ENCODE results near the gene PBX3.

PBX3 gene

GRCh38 chr9:125911861-125912644, 164.9 kb downstream of the PBX3 start:
- no peak for DNase-seq

DNA sequence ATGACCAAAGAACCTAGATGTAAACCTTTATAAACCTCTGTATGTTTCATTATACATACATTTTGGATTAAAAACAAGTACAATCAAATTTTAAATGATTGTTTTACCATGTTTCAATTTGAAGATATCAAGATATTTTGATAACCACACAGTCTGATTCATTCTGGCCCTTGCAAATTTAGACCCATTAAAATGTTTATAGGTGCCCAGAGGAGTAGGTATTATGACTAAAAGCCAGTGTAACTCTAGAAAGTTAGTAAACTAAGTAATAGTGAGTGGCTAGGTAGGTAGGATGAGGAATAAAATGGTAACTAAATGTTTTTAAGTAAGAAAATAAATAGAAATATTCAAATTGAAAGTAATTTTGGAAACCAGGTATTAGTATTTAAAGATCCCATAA, 165.5 kb downstream of the PBX3 start:
- DNase-seq = no peak

- no peak for DNase-seq
Observed at GRCh38 chr9:125913551-125913950, 166.4 kb downstream of the PBX3 start.

DNA sequence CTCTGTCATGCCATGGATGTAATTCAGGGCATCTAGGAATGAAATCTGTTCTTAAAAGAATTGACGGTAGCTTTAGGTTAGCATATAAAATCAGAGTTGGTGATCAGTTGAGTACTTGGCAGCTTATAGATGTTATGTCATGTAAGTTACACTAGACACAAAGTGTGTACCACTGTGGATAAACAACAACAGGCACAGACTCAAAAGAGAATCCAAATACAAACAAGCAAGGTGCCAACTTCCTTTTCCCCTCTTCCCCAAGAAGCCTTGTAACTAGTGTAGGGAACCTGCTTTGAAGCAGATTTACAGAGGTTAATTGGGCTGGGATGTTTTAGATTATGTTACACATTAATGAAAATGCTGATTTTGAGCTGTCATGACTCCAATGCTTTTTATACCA, 167.2 kb downstream of the PBX3 start:
- no peak for DNase-seq

- no peak for DNase-seq
Observed at GRCh38 chr9:125915606-125916005, 168.4 kb downstream of the PBX3 start.

DNA sequence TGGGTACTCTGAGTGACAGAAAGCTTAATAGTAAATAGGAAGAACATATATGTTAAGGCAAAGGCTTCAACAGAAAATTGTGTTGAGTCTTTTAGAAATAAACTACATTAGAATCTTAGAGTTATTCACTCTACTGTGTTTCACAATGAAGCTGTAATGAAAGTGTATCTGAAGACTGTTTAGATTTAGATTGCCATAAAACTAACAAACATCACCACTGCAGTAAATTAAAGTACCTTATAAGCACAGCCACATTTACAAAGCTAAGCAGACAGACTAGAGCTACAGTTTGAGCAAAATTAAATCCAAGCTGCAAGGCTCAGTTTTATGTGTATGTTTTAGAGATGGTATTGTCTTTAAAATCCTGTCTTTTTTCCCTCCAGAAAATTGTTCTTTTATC, 172.4 kb downstream of the PBX3 start:
- DNase-seq = no peak

- no peak for DNase-seq
Observed at GRCh38 chr9:125920402-125920801, 173.2 kb downstream of the PBX3 start.

GRCh38 chr9:125922854-125923253, 175.7 kb downstream of the PBX3 start:
- no peak for DNase-seq

- no peak for DNase-seq
Observed at GRCh38 chr9:125924351-125924750, 177.2 kb downstream of the PBX3 start.

DNA sequence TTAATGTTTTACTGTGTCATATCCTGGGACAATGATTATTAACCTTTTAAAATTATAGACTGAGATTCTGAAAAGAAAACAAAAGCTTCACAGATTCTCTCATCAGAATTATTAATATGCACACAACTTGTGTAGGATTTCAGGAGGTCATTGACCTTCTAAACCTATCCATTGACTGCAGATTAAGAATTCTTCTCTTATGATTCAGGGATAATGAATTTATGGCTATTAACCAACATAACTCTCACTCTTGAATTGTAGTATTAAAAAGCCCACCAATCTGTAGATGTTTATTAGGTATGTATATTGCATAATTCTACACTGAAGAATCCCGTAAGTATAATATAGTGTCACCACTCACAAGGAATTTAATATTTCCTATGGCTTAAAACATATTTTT, 179.8 kb downstream of the PBX3 start:
- DNase-seq = no peak

DNA sequence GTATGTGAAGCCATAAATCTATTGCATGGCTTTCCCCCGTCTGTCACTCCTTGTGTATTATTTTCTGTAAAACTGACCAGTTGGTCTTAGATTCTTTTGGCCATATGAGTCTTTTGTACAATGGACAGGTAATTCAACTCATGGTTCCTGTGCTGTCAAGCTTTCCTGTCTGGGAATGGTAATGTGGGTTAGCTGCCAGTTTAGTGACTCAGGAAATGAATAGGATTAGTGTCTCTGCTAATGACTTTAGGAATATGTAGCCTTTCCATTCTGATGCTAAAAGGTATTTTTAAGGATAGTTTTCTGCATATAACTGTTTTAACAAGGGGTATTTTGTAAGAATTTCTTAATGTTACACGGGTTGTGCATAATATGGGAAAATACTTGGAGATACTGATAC, 182.7 kb downstream of the PBX3 start:
- no peak for DNase-seq

- no peak for DNase-seq
Observed at GRCh38 chr9:125931211-125931610, 184.0 kb downstream of the PBX3 start.

GRCh38 chr9:125932012-125932411, 184.8 kb downstream of the PBX3 start:
- no peak for DNase-seq

GRCh38 chr9:125932746-125933455, 185.7 kb downstream of the PBX3 start:
- DNase-seq = no peak

- DNase-seq = no peak
Observed at GRCh38 chr9:125942125-125942524, 195.0 kb downstream of the PBX3 start.

DNA sequence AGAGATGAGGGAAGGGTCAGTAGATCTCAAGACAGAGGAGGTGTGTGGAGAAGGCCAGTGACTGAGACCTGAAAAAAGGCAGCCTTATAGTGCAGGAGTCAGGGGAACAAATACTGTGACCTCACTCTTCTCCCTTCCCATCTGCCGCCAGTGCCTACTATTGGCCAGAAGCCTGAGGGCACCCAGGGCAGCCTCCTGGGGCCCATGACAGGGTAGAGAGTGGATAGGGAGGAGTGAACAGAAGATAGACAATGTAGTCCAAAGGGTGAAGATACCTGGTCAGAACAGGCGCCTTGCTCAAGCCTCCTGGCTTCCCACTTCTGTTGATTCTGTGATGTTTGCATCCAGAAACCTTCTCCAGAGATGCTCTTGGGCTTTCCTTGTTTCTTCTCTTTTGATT, 196.7 kb downstream of the PBX3 start:
- DNase-seq = no peak

GRCh38 chr9:125946397-125946796, 199.2 kb downstream of the PBX3 start:
- DNase-seq = no peak

DNA sequence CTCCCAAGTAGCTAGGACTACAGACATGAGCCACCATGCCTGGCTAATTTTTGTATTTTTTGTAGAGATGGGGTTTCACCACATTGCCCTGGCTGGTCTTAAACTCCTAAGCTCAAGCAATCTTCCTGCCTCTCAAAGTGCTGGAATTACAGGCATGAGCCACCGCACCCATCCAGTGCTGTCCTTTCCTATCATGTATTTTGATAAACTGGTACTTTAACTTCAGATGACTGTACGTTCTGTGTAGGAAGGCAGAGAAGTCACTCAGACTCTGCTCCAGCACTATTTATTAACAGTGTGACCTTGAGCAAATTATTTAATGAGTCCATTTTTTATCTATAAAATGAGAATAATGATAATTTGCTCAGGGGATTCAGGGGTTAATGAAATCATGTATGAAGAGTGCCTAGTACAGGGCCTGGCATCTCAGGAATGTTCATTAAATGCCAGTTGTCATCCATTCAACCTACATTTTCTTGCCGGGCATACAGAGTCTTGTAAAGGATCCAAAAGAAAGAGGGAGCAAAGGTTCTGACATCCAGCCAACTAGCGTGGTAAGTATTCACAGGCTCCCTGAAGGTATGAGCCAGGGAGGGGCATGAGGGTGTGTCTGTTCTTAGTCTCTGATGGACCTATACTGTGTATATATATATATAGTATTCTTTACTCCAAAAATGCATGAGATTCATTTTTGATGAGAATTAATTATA, 201.9 kb downstream of the PBX3 start:
- no peak for DNase-seq

DNA sequence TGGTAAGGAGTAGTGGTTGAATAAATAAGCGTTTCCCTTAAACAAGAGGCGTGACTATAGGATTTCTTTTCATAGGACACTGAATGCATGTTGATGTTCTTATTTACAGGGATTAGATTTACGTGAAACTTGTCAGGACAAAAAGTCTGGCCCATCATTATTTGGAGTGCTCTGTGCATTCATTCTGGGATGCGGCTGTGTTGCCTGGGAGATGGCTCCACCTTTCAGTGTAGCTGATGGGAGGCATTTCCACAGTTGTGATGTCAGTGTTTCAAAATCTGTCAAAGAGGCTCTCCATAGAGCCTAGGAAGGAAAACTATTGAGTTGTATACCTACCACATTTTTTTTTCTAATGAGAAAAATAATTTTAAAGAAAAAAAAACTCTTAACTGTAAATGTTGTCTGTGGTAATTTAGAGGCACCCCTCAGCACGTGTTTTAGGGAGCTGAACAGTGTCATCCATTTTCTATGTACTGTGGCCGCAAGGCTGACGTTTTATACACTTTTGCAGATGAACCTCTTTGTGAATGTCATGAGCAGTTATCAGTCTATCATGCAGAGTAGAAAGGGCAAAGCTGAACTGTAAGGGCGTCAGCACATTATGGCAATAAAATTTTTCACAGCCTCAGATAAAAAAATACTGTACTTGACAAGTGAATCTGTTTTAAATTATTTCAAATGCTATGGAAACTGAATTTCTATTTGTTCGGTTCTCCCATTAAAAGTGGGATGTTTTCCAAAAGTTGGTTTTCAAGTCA, 202.7 kb downstream of the PBX3 start:
- DNase-seq = no peak

DNA sequence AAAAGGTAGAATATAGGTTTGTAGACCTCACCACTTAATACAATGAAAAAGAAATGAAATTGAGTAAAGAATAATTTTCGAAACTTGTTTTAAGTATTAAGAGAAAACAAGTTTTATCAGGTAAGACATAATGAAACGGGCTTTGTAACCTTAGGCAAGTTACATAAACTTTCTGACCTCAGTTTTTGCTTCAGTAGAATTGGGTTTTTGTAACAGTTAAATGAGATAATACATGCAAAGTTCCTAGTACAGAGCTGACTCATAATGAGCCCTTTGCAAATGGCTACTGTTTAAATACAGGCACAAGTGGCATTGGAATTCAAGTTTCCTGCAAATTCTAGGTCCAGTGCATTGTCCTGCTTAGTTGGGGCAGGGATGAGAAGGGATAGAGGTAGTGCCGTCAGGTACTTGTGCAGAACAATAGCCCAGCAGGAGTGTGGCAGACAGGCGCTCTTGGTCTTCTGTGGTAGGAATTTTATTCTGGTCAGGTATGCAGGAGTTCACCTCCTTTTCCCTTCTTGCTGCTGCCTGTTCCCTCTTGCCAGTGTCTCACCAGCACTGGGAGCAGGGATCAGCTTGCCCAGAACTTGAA, 203.8 kb downstream of the PBX3 start:
- DNase-seq = no peak

DNA sequence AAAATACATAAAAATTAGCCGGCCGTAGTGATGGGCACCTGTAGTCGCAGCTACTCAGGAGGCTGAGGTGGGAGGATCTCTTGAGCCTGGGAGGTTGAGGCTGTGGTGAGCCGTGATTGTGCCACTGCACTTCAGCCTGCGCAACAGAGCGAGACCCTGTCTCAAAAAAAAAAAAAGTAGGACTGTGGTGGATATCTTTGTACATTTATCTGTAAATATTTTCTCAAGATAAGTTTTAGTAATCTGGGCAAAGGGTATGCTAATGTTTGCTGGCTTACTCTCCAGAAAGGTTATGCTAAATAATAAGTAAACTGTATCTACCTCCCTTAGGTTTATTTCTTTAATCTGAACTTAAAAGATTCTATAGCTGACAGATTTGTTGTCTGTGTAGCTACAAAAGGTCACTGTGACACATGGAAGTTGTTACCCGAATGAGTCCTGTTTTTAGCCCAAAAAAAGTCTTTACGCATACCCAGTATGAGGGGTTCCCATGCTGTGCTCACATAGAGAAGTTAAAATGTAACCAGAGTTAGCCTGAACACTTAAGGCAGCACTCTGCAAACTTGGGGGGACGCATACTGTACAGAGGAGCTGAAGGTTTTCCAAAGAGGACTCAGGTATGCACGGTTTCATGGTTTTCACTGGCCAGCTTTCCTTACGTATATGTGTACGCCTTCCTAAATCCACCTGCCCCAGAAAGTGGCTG, 206.3 kb downstream of the PBX3 start:
- DNase-seq = no peak

DNA sequence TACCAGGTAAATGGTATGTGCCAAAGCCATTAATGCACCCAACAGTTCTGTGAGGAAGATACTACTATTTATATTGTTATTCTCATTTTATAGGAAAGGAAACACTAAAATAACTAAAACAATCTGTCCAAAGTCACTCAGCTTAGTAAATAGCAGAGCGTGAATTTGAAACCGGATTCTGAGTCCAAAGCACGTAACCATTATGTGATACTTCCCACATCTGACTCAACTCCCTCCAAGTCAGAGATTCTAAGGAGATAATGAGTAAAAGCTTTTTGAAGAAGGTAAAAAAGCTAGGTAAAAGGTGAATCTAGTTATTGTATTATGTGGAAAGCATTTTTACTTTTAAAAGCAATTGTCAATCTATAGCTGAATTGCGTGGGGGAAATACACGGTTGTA, 208.9 kb downstream of the PBX3 start:
- DNase-seq = no peak

Measured in stimulated activated CD4-positive, alpha-beta T cell treated with anti-CD3 and anti-CD28 coated beads, Interleukin-12 subunit alpha, Interleukin-12 subunit beta, amount 100 ng/mL, for 4 hours (primary cell).